CD4-positive, alpha-beta T cell treated with Interferon alpha-2 for 1 hour (primary cell): ENCODE results near the gene CAMK1D.

Source experiments
- DNase-seq, 2 donors: peaks; one replicate each; pipeline ENCODE4 v3.0.0-alpha.2; 2020 to 2022

Gene CAMK1D

DNA sequence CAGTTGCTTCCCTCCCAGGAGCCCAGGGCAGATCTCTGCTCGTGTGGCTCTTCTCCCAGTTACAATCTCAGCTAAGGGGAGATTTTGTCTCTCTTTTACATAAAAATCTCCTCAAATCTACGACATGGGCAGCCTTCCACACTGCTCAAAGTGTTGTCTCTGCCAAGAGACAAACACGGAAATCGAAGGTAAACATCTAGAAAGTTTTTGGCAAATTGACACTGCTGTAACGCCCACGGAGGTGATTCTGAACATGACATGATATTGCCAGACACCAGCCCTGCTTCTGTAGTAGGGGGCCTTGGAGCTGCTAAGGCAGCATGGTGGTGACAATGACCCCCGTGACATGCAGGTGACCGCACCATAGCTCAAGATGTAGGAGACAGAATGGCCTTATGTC, 523.8 kb downstream of the CAMK1D start:
- DNase-seq: no peak

GRCh38 chr10:12874501-12874900, 525.2 kb downstream of the CAMK1D start:
- no peak for DNase-seq

- no peak for DNase-seq
Measured at GRCh38 chr10:12875100-12875499, 525.8 kb downstream of the CAMK1D start.

- no peak for DNase-seq
Measured at GRCh38 chr10:12876266-12876665, 526.9 kb downstream of the CAMK1D start.

GRCh38 chr10:12877150-12877549, 527.8 kb downstream of the CAMK1D start:
- no peak for DNase-seq

DNA sequence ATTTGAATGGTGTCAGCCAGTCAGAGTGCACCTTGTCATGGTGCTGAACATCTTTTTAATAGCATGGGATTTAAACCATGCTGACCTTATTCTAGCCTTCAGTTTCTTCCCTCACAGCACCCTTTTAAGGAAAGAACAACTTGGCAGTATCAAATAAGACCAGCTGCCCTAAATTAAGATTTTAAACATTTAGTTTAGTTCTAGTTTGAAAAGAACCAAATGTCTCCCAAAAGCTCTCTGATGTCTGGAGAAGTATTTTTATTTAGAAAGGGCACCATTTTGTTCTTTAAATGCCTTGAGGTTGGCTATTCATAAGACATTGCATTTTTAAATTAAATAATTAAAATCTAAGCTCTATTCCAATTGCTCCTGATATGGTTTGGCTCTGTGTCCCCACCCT, 531.1 kb downstream of the CAMK1D start:
- DNase-seq: no peak

- DNase-seq: no peak
Measured at GRCh38 chr10:12884851-12885250, 535.5 kb downstream of the CAMK1D start.
